Fibroblast of the aortic adventitia (primary cell): ENCODE data around the gene CHST15. TPM values are rescaled to one million over a fixed set of nuclear protein-coding genes. Genes with fewer than 3 reads are reported as not detected.

Source experiments
- DNase-seq: peaks from one replicate; pipeline ENCODE4 v3.0.0-alpha.2; 2010; ENCODE audit warnings: low read depth
- H3K4me3 ChIP-seq: 2 replicates; pipeline ENCODE4 v1.5.1; 2011; ENCODE audit warnings: low read depth, mild to moderate bottlenecking, control low read depth, low read length, moderate library complexity
- CTCF ChIP-seq: IDR thresholded peaks from 2 replicates; pipeline ENCODE4 v1.5.1; 2011; ENCODE audit warnings: mild to moderate bottlenecking, low read length, control low read depth, inconsistent platforms; ENCODE audit not compliant: insufficient read depth
- total RNA-seq: library from RNA; depleted of rRNA; stranded (reverse); fragments of >200 nt; gene quantifications from 2 replicates; pipeline ENCODE4 v1.2.3, GENCODE V29; 2012; ENCODE audit warnings: low replicate concordance

CHST15 gene
- total RNA-seq, 1 donor, result 2.0 TPM

DNA sequence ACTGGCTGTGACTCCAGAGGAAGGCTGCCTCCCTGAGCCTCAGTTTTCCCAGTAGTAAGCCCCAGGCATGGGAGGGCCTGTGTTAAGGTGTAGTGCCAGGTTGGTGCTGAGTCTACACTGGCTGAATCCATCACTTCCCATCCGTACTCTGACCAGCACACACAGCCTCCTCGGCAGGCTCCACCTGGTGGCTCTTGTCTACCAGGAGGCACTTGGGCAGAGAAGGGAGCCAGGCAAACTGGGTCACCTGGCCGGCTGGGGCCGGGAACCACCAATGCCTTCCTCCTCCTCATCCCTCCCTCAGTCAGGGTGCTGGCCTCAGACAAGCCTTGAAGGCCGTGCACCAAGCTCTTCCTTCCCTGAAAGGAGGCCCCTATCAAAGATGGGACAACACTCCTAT lies 75.7 kb downstream of the CHST15 start:
- DNase-seq, result no peak
- no peak overlapping the region for H3K4me3 ChIP-seq
- TF ChIP-seq CTCF, result no peak

DNA sequence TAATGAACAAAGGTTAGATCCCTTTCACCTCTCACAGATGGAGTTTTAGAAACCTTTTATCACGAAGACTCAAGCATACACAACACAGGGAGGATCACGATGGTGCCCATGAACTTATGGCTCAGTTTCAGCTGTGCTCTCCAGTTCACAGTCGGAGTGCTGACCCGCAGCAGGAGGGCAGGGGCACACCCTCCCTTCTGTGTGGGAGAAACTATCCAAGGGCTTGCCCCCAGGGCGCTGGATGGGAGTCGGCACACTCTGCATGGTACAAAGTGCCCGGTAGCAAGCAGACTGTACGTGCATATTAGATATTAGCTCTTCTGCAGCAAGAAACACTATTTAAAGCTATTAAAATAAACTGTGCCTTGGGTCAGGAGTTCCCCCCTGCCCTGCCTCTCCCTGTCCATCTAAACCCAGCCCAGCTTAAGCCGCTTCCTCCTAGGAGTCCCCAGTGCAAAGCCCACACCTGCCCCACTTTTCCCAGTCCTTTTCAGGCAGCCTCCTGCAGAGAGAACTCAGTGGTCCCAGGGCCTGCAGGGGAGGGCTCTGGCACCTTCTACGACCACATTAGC lies 76.5 kb downstream of the CHST15 start:
- H3K4me3 ChIP-seq, result no peak overlapping the region
- DNase-seq, result no peak
- TF ChIP-seq CTCF, result no peak

DNA sequence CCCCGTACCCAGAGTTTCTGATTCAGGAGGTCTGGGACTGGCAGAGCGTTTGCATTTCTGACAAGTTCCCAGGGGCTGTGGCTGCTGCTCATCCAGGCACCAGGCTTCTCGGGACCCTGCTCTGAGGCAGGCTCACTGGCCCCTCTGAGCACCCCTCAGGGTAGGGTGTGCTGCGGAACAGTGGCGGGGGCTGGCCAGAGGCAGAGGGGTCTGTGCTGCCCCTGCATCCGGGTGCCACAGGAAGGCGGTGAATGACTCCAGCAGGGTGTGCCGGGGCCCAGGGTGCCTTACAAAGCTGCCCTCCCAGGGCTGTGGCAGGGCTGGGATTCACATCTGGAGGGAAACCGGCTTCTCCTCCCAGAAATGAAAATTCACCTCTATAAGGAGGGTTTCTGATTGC lies 77.4 kb downstream of the CHST15 start:
- no peak overlapping the region for H3K4me3 ChIP-seq
- no peak for DNase-seq
- TF ChIP-seq CTCF, result no peak

GRCh38 chr10:124014416-124015154 lies 78.8 kb downstream of the CHST15 start:
- DNase-seq, result no peak
- no peak for TF ChIP-seq CTCF
- H3K4me3 ChIP-seq, result no peak overlapping the region

DNA sequence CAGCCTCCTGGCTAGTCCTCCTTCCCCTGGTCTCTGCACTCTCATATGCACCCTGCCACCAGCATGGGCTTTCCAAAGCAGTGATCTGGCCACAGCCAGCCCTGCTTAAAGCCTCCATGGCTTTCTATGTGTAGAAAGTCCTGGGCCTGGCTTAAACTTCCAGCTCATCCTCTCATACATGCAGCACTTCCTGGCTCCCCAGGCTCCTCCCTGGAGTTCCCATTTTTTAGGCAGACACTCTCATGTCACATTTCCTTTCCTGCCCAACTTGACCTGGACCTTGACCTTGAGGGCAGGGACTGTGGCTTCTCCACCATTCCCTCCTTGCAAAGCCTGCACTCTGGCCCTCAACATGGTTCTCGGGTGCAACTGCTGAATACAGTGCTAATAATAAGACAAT lies 79.5 kb downstream of the CHST15 start:
- H3K4me3 ChIP-seq, result no peak overlapping the region
- DNase-seq, result no peak
- TF ChIP-seq CTCF, result no peak

DNA sequence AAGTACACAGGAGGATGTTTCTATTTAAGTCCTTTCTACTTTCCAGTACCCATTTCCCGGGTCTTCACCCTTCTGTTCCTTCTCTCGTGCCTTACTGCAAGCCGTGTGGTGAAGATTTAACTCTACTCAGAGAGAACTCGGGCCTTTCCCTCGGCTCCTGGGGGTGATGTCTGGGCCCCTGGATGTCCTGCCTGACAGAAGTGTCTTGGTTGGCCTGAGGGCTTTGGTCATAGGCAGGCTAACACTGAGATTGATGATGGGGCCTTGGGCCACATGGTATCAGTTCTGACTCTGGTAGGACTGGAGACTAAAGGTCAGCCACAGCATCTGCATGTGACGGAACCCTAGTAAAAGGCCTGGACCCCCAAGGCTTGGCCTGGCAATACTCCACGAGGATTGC lies 80.4 kb downstream of the CHST15 start:
- DNase-seq, result no peak
- TF ChIP-seq CTCF, result no peak
- H3K4me3 ChIP-seq, result no peak overlapping the region
